ENCODE data around the gene F8.

DNA sequence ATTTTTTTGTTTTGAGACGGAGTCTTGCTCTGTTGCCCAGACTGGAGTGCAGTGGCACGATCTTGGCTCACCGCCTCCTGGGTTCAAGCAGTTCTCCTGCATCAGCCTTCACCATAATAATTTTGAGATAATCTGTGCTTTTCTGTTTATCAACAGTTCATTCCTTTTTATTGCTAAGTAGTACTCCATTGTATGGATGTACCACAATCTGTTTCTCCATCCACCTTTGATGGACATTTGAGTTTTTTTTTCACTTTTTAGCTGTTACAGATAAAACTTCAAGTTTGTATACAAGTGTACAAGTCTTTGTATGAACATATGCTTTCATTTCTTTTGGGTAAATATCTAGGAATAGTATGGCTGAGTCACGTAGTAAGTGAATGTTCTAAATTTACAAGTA is 13.2 kb upstream of the F8 start:
- TF ChIP-seq, protein P1, sequence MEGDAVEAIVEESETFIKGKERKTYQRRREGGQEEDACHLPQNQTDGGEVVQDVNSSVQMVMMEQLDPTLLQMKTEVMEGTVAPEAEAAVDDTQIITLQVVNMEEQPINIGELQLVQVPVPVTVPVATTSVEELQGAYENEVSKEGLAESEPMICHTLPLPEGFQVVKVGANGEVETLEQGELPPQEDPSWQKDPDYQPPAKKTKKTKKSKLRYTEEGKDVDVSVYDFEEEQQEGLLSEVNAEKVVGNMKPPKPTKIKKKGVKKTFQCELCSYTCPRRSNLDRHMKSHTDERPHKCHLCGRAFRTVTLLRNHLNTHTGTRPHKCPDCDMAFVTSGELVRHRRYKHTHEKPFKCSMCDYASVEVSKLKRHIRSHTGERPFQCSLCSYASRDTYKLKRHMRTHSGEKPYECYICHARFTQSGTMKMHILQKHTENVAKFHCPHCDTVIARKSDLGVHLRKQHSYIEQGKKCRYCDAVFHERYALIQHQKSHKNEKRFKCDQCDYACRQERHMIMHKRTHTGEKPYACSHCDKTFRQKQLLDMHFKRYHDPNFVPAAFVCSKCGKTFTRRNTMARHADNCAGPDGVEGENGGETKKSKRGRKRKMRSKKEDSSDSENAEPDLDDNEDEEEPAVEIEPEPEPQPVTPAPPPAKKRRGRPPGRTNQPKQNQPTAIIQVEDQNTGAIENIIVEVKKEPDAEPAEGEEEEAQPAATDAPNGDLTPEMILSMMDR (IDR thresholded peaks at IDR 0.05 in 2 of 3, conservative IDR thresholded peaks at IDR 0.05 in 1 of 3; ENCODE audit: borderline replicate concordance in 1 of 3, insufficient read depth in 1 of 3, low read depth in 2 of 3, low read length in 2 of 3) = no peak
- no peak for TF ChIP-seq POLR2A (IDR thresholded peaks at IDR 0.05; ENCODE audit: borderline replicate concordance, extremely low read depth, insufficient read depth, insufficient read length)
